ENCODE results near the gene ERN1.

ERN1 gene

DNA sequence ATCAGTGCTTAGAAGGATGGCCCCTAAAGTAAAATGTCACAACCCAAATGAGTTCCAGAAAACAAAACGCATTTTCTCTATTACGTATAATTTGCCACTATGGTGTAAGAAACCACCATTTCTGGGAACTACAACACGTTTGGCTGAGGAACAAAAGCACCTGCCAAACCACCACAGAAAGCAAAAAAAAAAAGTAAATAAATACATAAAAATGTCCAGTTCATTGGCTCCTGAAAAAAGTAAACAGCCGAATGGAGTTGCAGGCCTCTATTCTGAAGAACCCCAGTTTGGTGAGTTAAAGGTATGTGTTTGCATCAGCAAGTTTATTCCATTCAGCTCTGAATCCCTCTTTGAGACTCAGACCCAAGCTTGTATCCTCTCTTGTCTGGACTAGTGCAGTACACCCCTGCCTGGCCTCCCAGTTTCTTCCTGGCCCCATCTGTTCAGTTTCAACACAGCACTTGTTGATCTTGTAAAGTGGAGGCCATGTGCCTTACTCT lies 36.9 kb downstream of the ERN1 start:
- ATAC-seq, result no peak
- Mint-ChIP-seq H3K4me3 (no peak overlapping the region), H3K4me1 (peaks cover 29% of the 10 kb centered on the region)

DNA sequence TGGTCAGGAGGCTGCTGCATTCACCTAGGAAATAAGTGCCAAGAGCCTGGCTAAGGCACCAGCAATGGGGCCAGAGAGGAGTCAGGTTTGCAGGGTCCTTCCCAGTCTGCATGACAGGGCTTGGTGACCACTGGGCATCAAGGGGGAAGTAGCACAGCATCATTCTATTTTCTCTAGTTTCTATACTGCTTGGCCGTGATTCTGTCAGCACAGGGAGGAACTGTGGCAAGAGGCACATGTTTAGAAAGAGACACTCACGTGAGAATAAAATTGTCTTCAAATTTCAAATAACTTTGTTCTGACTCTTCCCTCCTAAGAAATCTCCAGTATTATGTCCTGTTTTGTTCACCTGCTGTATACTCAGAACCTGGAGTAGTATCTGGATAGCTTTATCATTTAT lies 37.8 kb downstream of the ERN1 start:
- Mint-ChIP-seq H3K9me3 (no peaks in the 10 kb centered on the region), H3K36me3 (peaks cover 24% of the 10 kb centered on the region), H3K27ac (no peak overlapping the region), H3K27me3 (no peaks in the 10 kb centered on the region), H3K4me1 (peaks cover 29% of the 10 kb centered on the region), H3K4me3 (no peak overlapping the region)
- ATAC-seq, result peak; percentile 45

More for the DNA sequence above, 36.9 kb downstream of the ERN1 start:
- Mint-ChIP-seq H3K36me3 (peaks cover 26% of the 10 kb centered on the region), H3K27me3 (no peaks in the 10 kb centered on the region), H3K27ac (no peak overlapping the region), H3K9me3 (no peaks in the 10 kb centered on the region)

DNA sequence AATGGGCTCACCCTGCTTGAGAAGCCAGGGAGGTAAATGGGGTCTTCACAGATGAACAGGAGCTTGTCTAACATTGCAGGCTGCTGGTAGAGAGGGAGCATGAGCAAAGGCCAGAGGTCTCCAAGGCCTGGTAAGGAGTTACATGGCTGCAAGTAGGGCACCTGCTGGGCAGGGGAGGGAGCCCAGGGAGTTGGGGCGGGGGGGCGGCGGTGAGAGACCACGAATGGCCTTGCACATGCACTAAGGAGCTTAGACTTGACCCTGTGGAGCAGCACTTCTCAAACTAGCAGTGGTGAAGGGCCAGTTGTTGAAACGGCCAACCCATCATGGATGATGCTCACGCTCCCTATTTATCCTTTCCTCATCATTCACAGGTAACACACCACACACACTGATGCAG lies 38.4 kb downstream of the ERN1 start:
- Mint-ChIP-seq H3K27ac (peak overlapping the region; percentile 71), H3K27me3 (no peaks in the 10 kb centered on the region), H3K4me1 (peaks cover 29% of the 10 kb centered on the region), H3K4me3 (no peak overlapping the region), H3K36me3 (peaks cover 20% of the 10 kb centered on the region), H3K9me3 (no peaks in the 10 kb centered on the region)
- ATAC-seq, result no peak

DNA sequence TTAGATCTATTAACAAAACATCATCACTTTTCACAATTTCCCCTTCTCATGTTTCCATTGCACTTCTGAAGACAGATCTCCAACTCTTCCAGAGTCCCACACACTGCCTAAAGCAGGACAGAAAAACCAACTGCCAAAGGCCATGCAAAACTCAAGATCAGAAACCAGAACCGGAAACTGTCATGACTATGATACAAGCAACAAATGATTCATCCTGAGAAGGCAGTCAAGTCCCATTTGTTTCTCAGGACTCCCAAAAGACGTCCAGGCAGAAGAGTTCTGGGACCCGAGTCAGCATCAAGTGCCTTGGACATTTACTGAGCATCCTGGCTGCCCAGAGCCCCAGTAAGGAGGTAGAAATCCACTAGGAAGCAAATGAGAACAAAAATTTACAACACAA lies 38.8 kb downstream of the ERN1 start:
- Mint-ChIP-seq H3K4me3 (no peak overlapping the region), H3K4me1 (peaks cover 29% of the 10 kb centered on the region), H3K36me3 (peaks cover 20% of the 10 kb centered on the region), H3K9me3 (no peaks in the 10 kb centered on the region), H3K27me3 (no peaks in the 10 kb centered on the region), H3K27ac (peak overlapping the region; percentile 71)
- ATAC-seq, result no peak

DNA sequence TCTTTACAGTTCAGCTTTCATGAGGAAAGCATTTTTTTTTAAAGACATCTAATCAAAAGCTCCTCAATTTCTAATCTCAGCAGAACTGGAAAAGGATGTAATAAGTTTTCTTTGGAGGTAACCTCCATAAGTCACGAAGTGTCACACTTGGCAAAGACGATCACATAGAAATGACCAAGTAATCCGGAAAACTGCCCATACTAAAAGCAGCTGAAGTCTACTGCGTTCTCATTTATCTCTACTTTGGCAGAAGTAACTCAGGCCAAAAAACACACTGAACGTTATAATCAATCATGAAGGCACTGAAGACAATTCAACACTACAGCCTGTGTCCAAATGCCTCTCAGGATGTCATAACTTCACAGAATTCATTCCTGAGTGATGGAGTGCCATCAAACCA lies 39.8 kb downstream of the ERN1 start:
- H3K4me3 Mint-ChIP-seq, result no peak overlapping the region
- no peak for ATAC-seq
- H3K36me3 Mint-ChIP-seq, result peaks cover 12% of the 10 kb centered on the region
- H3K27ac Mint-ChIP-seq, result no peak overlapping the region
- no peaks in the 10 kb centered on the region for H3K9me3 Mint-ChIP-seq
- peaks cover 21% of the 10 kb centered on the region for H3K4me1 Mint-ChIP-seq
- H3K27me3 Mint-ChIP-seq, result no peaks in the 10 kb centered on the region

DNA sequence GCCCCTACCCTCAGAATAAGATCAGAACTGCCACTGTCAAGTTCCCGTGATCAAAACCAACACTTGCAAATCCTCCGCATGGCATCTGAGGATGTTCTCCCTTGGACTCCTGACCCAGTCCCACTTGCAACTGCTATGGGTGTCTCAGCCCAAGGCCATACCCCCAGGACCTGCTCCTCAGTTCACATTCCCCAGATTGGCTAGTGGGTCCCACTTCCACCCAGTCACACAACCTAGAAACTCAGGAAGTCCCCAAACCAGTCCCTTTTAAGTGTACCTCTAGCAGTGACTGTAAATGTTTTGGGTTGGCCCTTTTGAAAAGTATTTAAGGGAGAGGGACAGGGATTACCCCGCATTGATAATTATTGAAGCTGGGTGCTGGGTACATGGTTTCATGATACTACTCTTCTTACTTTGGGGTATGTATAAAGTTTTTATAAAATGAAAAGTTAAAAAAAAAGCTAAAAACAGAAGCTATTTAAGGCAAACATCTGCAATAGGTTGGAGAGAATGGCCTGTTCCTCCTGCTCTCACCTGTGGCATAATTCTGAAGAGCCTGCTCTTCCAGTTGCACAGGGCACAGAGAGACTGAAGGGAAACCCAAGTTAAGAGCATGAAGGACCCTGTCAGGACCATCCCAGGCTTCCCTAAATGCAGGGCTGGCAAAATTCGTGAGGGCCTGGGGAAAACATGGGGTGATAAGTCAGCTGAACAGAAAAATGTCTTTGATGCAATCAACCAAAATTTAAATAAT lies 42.5 kb downstream of the ERN1 start:
- Mint-ChIP-seq H3K9me3 (no peaks in the 10 kb centered on the region), H3K36me3 (peaks cover 4% of the 10 kb centered on the region), H3K4me1 (peaks cover 21% of the 10 kb centered on the region), H3K27ac (no peak overlapping the region), H3K27me3 (no peaks in the 10 kb centered on the region), H3K4me3 (no peak overlapping the region)
- ATAC-seq, result no peak

DNA sequence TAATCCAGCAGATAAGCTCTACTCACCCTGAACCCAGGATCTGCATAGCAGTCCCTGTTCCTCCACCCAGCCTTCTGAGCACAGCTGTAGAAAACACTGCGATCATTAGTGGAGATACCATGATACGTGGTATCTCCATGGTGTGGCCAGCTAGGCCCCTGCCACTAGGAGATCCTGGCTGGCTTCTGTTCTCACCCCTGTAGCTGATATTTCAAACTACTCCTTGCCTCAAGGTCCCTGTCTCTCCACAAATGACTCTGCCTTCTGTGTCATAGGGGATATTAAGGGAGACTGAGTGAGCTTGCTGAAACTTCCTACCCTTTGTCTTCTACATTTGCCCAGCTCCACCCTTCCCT lies 44.3 kb downstream of the ERN1 start:
- H3K9me3 Mint-ChIP-seq, result no peaks in the 10 kb centered on the region
- H3K4me1 Mint-ChIP-seq, result peaks cover 12% of the 10 kb centered on the region
- H3K27ac Mint-ChIP-seq, result no peak overlapping the region
- no peak for ATAC-seq
- H3K27me3 Mint-ChIP-seq, result no peaks in the 10 kb centered on the region
- H3K36me3 Mint-ChIP-seq, result no peaks in the 10 kb centered on the region
- H3K4me3 Mint-ChIP-seq, result no peak overlapping the region

DNA sequence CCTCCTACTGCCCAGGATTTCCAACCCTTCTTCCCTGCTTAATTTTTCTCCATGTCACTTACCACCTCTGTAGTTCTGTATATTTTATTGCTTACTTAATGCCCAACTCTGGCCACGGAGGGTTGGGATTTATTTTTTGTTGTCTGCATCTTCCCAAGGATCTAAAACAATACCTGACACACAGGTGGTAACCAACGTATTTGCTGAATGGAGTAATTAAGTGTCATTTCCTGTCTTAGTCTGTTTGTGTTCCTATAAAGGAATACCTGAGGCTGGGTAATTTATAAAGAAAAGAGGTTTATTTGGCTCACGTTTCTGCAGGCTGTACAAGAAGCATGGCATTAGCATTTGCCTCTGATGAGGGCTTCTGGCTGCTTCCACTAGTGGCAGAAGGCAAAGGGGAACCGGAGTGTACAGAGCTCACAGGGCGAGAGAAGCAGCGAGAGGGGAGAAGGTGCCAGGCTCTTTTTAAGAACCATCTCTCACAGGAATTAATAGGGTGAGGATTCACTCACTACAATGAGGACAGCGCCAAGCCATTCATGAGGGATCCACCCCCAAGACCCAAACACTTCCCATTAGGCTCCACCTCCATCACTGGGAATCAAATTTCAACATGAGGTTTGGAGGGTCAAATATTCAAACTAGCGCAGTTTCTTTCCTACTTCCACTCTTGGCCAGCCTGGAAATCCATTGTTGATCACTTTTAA lies 44.8 kb downstream of the ERN1 start:
- Mint-ChIP-seq H3K36me3 (no peaks in the 10 kb centered on the region), H3K4me3 (no peak overlapping the region), H3K4me1 (peaks cover 7% of the 10 kb centered on the region), H3K9me3 (no peaks in the 10 kb centered on the region), H3K27me3 (no peaks in the 10 kb centered on the region), H3K27ac (no peak overlapping the region)
- no peak for ATAC-seq

DNA sequence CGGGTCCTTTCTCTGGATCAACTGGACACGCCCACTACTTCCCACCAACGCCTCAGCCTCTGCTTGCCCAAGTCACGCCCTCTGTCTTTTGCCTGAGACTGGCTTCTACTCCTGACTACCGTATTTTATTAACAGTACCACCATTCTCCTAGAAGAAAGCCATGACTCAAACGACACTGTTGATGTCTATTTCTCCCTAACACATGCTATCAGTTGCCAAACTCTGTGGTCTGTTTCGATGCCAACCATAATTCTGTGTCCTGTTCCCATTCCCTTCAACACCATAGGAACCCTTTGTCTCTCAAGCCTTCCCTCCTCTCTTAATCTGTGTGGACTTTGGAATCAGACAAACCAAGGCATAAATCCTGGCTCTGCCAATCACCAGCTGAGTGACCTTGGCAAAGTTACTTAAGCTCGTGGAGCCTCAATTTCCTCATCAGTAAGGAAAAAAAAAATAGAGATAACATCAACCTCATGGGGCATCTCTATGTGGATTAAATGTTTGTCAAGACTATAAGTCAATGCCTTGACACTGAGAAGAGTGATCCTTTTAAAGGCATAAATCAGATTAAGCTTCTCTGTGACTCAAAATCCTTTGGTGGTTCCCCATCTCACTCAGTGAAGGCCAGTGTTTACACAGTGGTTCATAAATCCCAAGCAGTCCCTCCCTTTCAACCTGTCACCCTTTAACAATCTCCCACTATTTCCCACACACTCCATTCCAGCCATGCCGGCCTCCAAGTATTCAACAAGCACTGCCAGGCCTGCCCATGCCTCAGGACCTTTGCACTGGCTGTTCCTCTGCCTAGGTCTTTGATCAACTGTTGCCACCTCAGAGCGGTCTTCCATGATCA lies 45.6 kb downstream of the ERN1 start:
- H3K36me3 Mint-ChIP-seq, result no peaks in the 10 kb centered on the region
- H3K9me3 Mint-ChIP-seq, result no peaks in the 10 kb centered on the region
- no peak overlapping the region for H3K4me3 Mint-ChIP-seq
- H3K4me1 Mint-ChIP-seq, result peaks cover 7% of the 10 kb centered on the region
- no peaks in the 10 kb centered on the region for H3K27me3 Mint-ChIP-seq
- no peak for ATAC-seq
- H3K27ac Mint-ChIP-seq, result no peak overlapping the region

DNA sequence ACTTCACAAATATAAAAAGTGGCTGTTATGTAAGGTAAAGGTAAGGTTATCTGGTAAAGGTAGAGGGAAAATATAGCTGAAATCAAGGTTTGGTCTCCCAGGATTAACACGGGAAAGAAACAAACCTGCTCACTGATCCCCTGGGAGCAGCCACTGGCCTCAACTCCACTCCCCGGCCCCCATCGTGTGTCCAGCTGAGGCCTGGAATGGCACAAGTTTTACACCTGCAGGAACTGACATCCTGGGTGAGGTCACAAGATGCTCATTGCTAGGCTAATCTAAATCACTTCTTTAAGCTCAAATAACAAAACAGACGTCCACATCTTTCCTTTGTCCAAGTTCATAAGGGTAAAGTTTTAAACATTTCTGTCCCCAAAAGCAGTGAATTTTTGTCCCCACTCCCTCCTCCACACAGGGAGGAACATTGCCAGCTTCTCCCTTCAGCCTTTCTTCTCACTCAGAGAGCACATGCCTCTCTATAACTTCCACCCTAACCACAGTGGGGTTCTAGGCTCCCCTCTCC lies 46.3 kb downstream of the ERN1 start:
- Mint-ChIP-seq H3K4me1 (peaks cover 7% of the 10 kb centered on the region), H3K4me3 (no peak overlapping the region), H3K27ac (no peak overlapping the region), H3K9me3 (no peaks in the 10 kb centered on the region), H3K27me3 (no peaks in the 10 kb centered on the region), H3K36me3 (no peaks in the 10 kb centered on the region)
- ATAC-seq, result no peak

DNA sequence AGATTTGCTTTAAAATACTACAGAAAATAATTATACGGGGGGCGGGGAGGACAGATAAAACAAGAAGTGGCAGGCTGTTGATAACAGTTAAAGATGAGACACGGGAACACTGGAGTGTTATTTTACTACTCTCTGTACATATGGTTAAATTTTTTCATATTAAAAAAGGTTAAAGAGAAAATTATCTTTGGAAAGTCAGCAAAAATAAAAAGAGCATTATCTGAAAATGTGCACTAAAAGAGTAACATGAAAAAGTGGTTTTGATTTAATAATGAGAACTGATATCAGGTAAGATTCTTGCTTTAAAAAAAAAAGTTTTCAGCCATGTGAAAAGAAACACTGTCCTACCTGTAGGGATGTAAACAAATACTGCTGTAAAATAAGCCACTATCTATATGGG lies 46.9 kb downstream of the ERN1 start:
- H3K4me3 Mint-ChIP-seq, result no peak overlapping the region
- ATAC-seq, result no peak
- no peaks in the 10 kb centered on the region for H3K9me3 Mint-ChIP-seq
- no peaks in the 10 kb centered on the region for H3K27me3 Mint-ChIP-seq
- H3K4me1 Mint-ChIP-seq, result peaks cover 7% of the 10 kb centered on the region
- no peak overlapping the region for H3K27ac Mint-ChIP-seq
- H3K36me3 Mint-ChIP-seq, result peaks cover 3% of the 10 kb centered on the region

DNA sequence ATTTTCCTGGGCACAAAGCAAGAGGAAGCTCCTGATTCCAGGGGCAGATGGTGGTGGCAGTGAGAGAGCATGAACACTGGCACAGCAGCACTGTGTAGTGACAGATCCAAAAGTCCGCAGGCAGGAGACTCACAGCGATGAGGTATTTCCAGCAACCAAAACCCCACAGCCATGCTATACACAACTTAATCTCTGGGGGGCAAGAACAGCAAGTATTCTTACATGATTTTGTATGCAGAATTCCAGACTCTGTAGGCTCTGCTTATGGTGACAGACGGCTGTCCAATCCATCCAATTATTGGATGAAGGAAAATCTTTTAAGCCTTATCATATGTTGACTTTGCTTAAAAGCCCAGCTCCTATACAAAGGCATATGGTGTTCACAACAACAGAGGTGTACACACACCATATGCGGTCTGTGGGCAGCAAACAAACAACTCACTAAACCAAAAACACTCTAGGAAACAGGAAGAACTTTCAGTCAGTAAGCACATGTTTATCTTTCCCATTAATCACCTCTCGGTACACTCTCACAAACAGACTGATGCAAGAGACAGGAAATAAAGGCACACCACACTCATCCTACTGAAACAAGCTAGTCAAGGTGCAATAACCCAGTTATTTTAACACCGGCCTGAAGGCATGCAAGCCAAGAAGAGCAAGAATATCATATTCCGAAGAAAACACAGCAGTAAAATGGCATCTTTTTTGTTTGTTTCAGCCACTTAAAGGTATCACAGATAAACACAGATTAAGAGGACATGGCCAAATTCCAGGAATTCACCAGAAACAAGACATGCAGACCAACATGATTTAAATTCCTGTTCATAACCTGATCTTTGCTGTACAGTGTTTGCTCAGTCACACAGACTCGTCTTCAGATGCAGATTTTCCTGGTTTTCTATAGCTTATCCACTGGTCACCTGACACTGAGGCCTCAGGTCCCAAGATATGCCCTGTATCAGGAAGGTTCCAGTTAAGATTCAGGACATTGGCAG lies 47.8 kb downstream of the ERN1 start:
- no peaks in the 10 kb centered on the region for H3K9me3 Mint-ChIP-seq

DNA sequence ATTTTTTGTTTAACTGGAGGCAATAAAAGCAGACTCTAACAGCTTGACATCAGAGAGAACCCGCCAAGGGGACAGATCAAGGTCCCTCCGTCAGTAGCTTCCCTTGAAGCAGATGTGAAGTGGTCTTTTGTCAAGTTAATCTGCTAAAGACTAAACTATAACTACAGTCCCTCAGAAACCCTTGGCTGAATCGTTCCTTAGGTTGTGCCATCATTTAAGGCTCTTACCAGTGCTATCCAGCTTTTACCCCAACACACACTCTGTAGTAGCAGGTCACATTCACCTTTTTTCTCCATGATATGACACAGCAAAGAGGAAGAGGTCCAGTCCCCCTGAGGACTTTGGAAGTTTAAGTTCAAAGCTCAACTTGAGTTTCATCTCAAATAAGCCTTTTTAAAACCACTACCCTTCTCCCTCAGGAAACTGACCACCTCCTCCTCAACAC lies 49.7 kb downstream of the ERN1 start:
- Mint-ChIP-seq H3K27ac (no peak overlapping the region), H3K36me3 (peaks cover 6% of the 10 kb centered on the region), H3K27me3 (no peaks in the 10 kb centered on the region)

More for the DNA sequence above, 47.8 kb downstream of the ERN1 start:
- no peak overlapping the region for H3K4me3 Mint-ChIP-seq
- H3K4me1 Mint-ChIP-seq, result peaks cover 7% of the 10 kb centered on the region
- no peaks in the 10 kb centered on the region for H3K27me3 Mint-ChIP-seq
- H3K36me3 Mint-ChIP-seq, result peaks cover 6% of the 10 kb centered on the region
- ATAC-seq, result no peak
- H3K27ac Mint-ChIP-seq, result no peak overlapping the region

DNA sequence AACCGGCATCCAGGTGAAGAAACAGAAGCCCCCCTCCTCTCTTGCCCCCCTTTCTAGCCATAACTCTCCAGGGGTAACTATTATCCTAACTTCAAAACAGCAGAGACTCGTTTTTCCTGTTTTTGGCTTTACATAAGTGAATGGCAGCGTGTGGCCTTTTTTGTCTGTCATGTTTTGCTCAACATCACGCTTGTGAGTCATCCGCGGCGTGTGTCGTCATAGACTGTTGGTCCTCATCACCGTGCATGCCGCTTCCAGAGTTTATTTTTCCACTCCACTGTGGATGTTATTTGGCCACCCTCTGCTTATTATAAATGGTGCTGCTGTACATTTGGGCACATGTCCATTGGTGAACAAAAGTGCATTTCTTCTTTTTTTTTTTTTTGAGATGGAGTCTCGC lies 52.6 kb downstream of the ERN1 start:
- Mint-ChIP-seq H3K27ac (no peak overlapping the region), H3K9me3 (no peaks in the 10 kb centered on the region), H3K27me3 (no peaks in the 10 kb centered on the region), H3K4me1 (peaks cover 30% of the 10 kb centered on the region), H3K36me3 (peaks cover 6% of the 10 kb centered on the region), H3K4me3 (no peak overlapping the region)
- ATAC-seq, result no peak

More for the DNA sequence above, 49.7 kb downstream of the ERN1 start:
- no peaks in the 10 kb centered on the region for H3K9me3 Mint-ChIP-seq
- H3K4me3 Mint-ChIP-seq, result no peak overlapping the region
- H3K4me1 Mint-ChIP-seq, result peaks cover 17% of the 10 kb centered on the region
- no peak for ATAC-seq

Data from stimulated activated memory B cell treated with anti-CD40 and anti-IgM and Interleukin-4, amounts not matched to agents 10 μg/mL and 1 μg/mL and 100 μg/mL, for 72 hours (primary cell).